ENCODE results near the gene MAP4.
A peak's percentile ranks its signal among the peaks of the same experiment; 100 is the strongest.
"Not testable (repeated sequence)": the region's sequence is repeated elsewhere in the genome, so short reads cannot be mapped to it uniquely, and the experiment has no call there.

Gene MAP4

GRCh38 chr3:47836986-47837385 lies 179.2 kb downstream of the MAP4 start:
- no peak for DNase-seq

- DNase-seq, result not testable (repeated sequence)
Observed at GRCh38 chr3:47829482-47829881, 186.7 kb downstream of the MAP4 start.

- DNase-seq, result no peak
Observed at GRCh38 chr3:47825590-47825989, 190.6 kb downstream of the MAP4 start.

- DNase-seq, result peak; percentile 30 to 59
Observed at GRCh38 chr3:47824541-47825473, 191.4 kb downstream of the MAP4 start.

GRCh38 chr3:47817609-47818008 lies 198.6 kb downstream of the MAP4 start:
- DNase-seq, result no peak

- DNase-seq, result no peak
Observed at GRCh38 chr3:47813551-47814177, 202.6 kb downstream of the MAP4 start.

- DNase-seq, result no peak
Observed at GRCh38 chr3:47804577-47804976, 211.6 kb downstream of the MAP4 start.

GRCh38 chr3:47803480-47804025 lies 212.7 kb downstream of the MAP4 start:
- DNase-seq, result no peak

GRCh38 chr3:47802734-47803479 lies 213.3 kb downstream of the MAP4 start, which contains the start of gene DHX30:
TSS of gene DHX30 (plus strand) at chr3:47803138. CDS start at chr3:47810684, 7,546 bp downstream.
- peak; percentile 52 to 68 for DNase-seq
